RWPE1 (cell line): Measurements from ENCODE around the gene DUSP14.

Experiments
- CTCF ChIA-PET: fragments of 350-600 bp; sonication (Branson Sonifier 250); formaldehyde crosslinking; extraction: SDS; loops from one replicate; lab custom pipeline; 2021; lab: Yijun Ruan, JAX
- POLR2A ChIA-PET: fragments of 400-600 bp; formaldehyde crosslinking; extraction: SDS; loops from one replicate; lab custom pipeline; 2020; ENCODE audit warnings: antibody characterized with exemption; ENCODE audit not compliant: low non-redundant PET; lab: Yijun Ruan, JAX
- DNase-seq: peaks from one replicate; pipeline ENCODE4 v3.0.0; 2012; ENCODE audit warnings: low spot score
- H3K27ac ChIP-seq: fragments of 450-650 bp; 2 replicates; pipeline ENCODE4 v1.5.1; 2017
- CTCF ChIP-seq: fragments of 450-650 bp; conservative IDR thresholded peaks from 2 replicates; pipeline ENCODE4 v1.5.1; 2017; ENCODE audit warnings: low read depth, mild to moderate bottlenecking

The DUSP14 gene

GRCh38 chr17:37494971-37495370 is 5.3 kb downstream of the DUSP14 start:
- no peak overlapping the region for H3K27ac ChIP-seq
- no peak for TF ChIP-seq CTCF
- no peak for DNase-seq
- POLR2A ChIA-PET: no interaction called here
- CTCF ChIA-PET: interaction anchor here (1.4 kb wide), 1 partner anchor 122 kb away, joined by 3 read pairs; no protein-coding TSS in a partner anchor

GRCh38 chr17:37500378-37500777 is 10.7 kb downstream of the DUSP14 start:
- ChIA-PET CTCF (no interaction called here), POLR2A (no interaction called here)
- no peak overlapping the region for H3K27ac ChIP-seq
- TF ChIP-seq CTCF: no peak
- no peak for DNase-seq

GRCh38 chr17:37502009-37502936 is 12.6 kb downstream of the DUSP14 start:
- POLR2A ChIA-PET: interaction anchor here (0.7 kb wide), 1 partner anchor 17 kb away, joined by 4 read pairs; no protein-coding TSS in a partner anchor
- CTCF ChIA-PET: interaction anchor here (0.7 kb wide), 1 partner anchor 8 kb away, joined by 3 read pairs; no protein-coding TSS in a partner anchor
- no peak overlapping the region for H3K27ac ChIP-seq
- DNase-seq: no peak
- TF ChIP-seq CTCF: no peak

GRCh38 chr17:37503148-37503547 is 13.5 kb downstream of the DUSP14 start:
- no peak for TF ChIP-seq CTCF
- ChIA-PET POLR2A (no interaction called here), CTCF (no interaction called here)
- no peak overlapping the region for H3K27ac ChIP-seq
- DNase-seq: no peak

- no peak for TF ChIP-seq CTCF
- no peak overlapping the region for H3K27ac ChIP-seq
- ChIA-PET POLR2A (no interaction called here), CTCF (interaction anchor here (0.7 kb wide), 2 partner anchors 44 to 94 kb away, joined by 4 to 5 read pairs; no protein-coding TSS in a partner anchor)
- DNase-seq: no peak
Observed at GRCh38 chr17:37505333-37505732, 15.6 kb downstream of the DUSP14 start.

- TF ChIP-seq CTCF: peak; percentile 39
- ChIA-PET CTCF (interaction anchor here (0.6 to 1.3 kb wide), 5 partner anchors 8 to 20 kb away, joined by 3 to 4 read pairs (median 3); no protein-coding TSS in a partner anchor), POLR2A (no interaction called here)
- peak overlapping the region; percentile 48 for H3K27ac ChIP-seq
- peak; percentile 29 for DNase-seq
Observed at GRCh38 chr17:37506678-37507077, 17.0 kb downstream of the DUSP14 start.
